ENCODE measurements around the gene TUFM.
A peak's percentile ranks its signal among the peaks of the same experiment; 100 is the strongest.

TUFM gene

GRCh38 chr16:28843766-28844165 lies 2.4 kb downstream of the TUFM start:
- ATAC-seq, result no peak
- TF ChIP-seq BACH2 (CRISPR knock-in tag; IDR thresholded peaks at IDR 0.05; ENCODE audit: borderline replicate concordance), result no peak
- no peak for TF ChIP-seq TSHZ2 (CRISPR knock-in tag; IDR thresholded peaks at IDR 0.05)
- no peak for TF ChIP-seq TCF4 (CRISPR knock-in tag; IDR thresholded peaks at IDR 0.05; ENCODE audit: borderline replicate concordance)
- TF ChIP-seq GLIS3 (CRISPR knock-in tag; IDR thresholded peaks at IDR 0.05), result no peak
- TF ChIP-seq RARB (CRISPR knock-in tag; IDR thresholded peaks at IDR 0.05), result no peak

GRCh38 chr16:28842696-28843095 lies 3.5 kb downstream of the TUFM start:
- TF ChIP-seq PATZ1 (CRISPR knock-in tag; IDR thresholded peaks at IDR 0.05; ENCODE audit: borderline replicate concordance) (no peak), BACH2 (CRISPR knock-in tag; IDR thresholded peaks at IDR 0.05; ENCODE audit: borderline replicate concordance) (no peak), CSDC2 (CRISPR knock-in tag; IDR thresholded peaks at IDR 0.05) (no peak), ZNF70 (CRISPR knock-in tag; IDR thresholded peaks at IDR 0.05) (no peak), ARNTL (CRISPR knock-in tag; IDR thresholded peaks at IDR 0.05; ENCODE audit: borderline replicate concordance, low read depth) (no peak), TOX (CRISPR knock-in tag; IDR thresholded peaks at IDR 0.05; ENCODE audit: borderline replicate concordance) (no peak), GLIS3 (CRISPR knock-in tag; IDR thresholded peaks at IDR 0.05) (no peak), ZFP30 (CRISPR knock-in tag; IDR thresholded peaks at IDR 0.05) (no peak), ZNF8 (CRISPR knock-in tag; IDR thresholded peaks at IDR 0.05) (no peak), CSRNP3 (CRISPR knock-in tag; IDR thresholded peaks at IDR 0.05) (no peak), ZC3H10 (CRISPR knock-in tag; IDR thresholded peaks at IDR 0.05) (no peak), ESRRG (CRISPR knock-in tag; IDR thresholded peaks at IDR 0.05) (no peak)
- ATAC-seq, result no peak

- ATAC-seq, result peak; percentile 13; the same call in 2 of the 3 replicates
- no peak for TF ChIP-seq ZFP30 (CRISPR knock-in tag; IDR thresholded peaks at IDR 0.05)
- no peak for TF ChIP-seq ZNF70 (CRISPR knock-in tag; IDR thresholded peaks at IDR 0.05)
- TF ChIP-seq TOX (CRISPR knock-in tag; IDR thresholded peaks at IDR 0.05; ENCODE audit: borderline replicate concordance), result no peak
- TF ChIP-seq PPARA (CRISPR knock-in tag; IDR thresholded peaks at IDR 0.05; ENCODE audit: borderline replicate concordance), result no peak
- TF ChIP-seq CSRNP3 (CRISPR knock-in tag; IDR thresholded peaks at IDR 0.05), result no peak
- TF ChIP-seq GLIS3 (CRISPR knock-in tag; IDR thresholded peaks at IDR 0.05), result no peak
- no peak for TF ChIP-seq PATZ1 (CRISPR knock-in tag; IDR thresholded peaks at IDR 0.05; ENCODE audit: borderline replicate concordance)
- TF ChIP-seq ZNF8 (CRISPR knock-in tag; IDR thresholded peaks at IDR 0.05), result no peak
- no peak for TF ChIP-seq SNAI2 (CRISPR knock-in tag; IDR thresholded peaks at IDR 0.05)
- no peak for TF ChIP-seq OSR1 (CRISPR knock-in tag; IDR thresholded peaks at IDR 0.05)
- no peak for TF ChIP-seq POU6F1 (CRISPR knock-in tag; IDR thresholded peaks at IDR 0.05; ENCODE audit: borderline replicate concordance, low read depth)
- no peak for TF ChIP-seq ZFP3 (CRISPR knock-in tag; IDR thresholded peaks at IDR 0.05)
- no peak for TF ChIP-seq ZNF565 (CRISPR knock-in tag; conservative IDR thresholded peaks at IDR 0.05; ENCODE audit: low read depth)
- no peak for TF ChIP-seq CSDC2 (CRISPR knock-in tag; IDR thresholded peaks at IDR 0.05)
- no peak for TF ChIP-seq TCF4 (CRISPR knock-in tag; IDR thresholded peaks at IDR 0.05; ENCODE audit: borderline replicate concordance)
These were observed 6.2 kb downstream of the TUFM start for GRCh38 chr16:28839899-28840298.

Measured in SK-N-SH treated with all-trans-retinoic acid at 6 μM for 48 hours (cell line).